Suprapubic skin (tissue), 4 donors: ENCODE measurements around the gene ZNF493.

ENCODE experiments used
- CTCF ChIP-seq, 2 donors: fragments of 200-600 bp in 1 of 2; fragments of 450-650 bp in 1 of 2; sonication (generic) in 1 of 2; IDR thresholded peaks; one replicate each; pipeline ENCODE4 v1.5.1; 2016 to 2019; ENCODE audit warnings: antibody characterized with exemption in 2 of 2, mild to moderate bottlenecking in 1 of 2, moderate library complexity in 1 of 2
- EP300 ChIP-seq: sonication (generic); formaldehyde crosslinking; IDR thresholded peaks from one replicate; pipeline ENCODE4 v1.6.1; 2017; ENCODE audit warnings: antibody characterized with exemption
- POLR2A ChIP-seq, 2 donors: fragments of 450-650 bp; IDR thresholded peaks; one replicate each; pipeline ENCODE4 v1.6.1; 2017; ENCODE audit warnings: antibody characterized with exemption in 2 of 2, mild to moderate bottlenecking in 2 of 2, moderate library complexity in 2 of 2
- POLR2AphosphoS5 ChIP-seq, 3 donors: sonication (generic); formaldehyde crosslinking; IDR thresholded peaks; one replicate each; pipeline ENCODE4 v1.6.1; 2017; ENCODE audit warnings: antibody characterized with exemption in 3 of 3

GRCh38 chr19:21472507-21472906 lies 75.6 kb downstream of the ZNF493 start:
- TF ChIP-seq CTCF (IDR thresholded peaks at IDR 0.05) (no peak), EP300 (no peak), POLR2AphosphoS5 (IDR thresholded peaks at IDR 0.05) (no peak), POLR2A (IDR thresholded peaks at IDR 0.05) (no peak)
